ENCODE data around the gene AAR2. TPM values are rescaled to one million over a fixed set of nuclear protein-coding genes. Genes with fewer than 3 reads are reported as not detected.

The AAR2 gene
- total and polyA plus RNA-seq, 7 experiments from 2014 or later: 18.2 to 55.8 (median 24.3) TPM

GRCh38 chr20:36228770-36229169, 7.5 kb upstream of the AAR2 start:
- Mint-ChIP-seq H3K36me3 (no peaks in the 10 kb centered on the region), H3K9me3 (peaks cover 0 to 2% (median 0%) of the 10 kb centered on the region in 11 donors), H3K4me1 (peaks cover 1 to 32% (median 25%) of the 10 kb centered on the region in 7 donors), H3K27me3 (peaks cover 0 to 19% (median 6%) of the 10 kb centered on the region in 5 donors), H3K4me3 (peak overlapping the region in 9 of 10 donors; percentile 5 to 83 (median 48)), H3K27ac (peak overlapping the region in 6 of 9 donors; percentile 37 to 83 (median 66))
- DNase-seq (peak in 1 of 9 donors; percentile 11), ATAC-seq (no peak)
- no peaks in the 10 kb centered on the region for H3K9me3 ChIP-seq (ENCODE audit: control insufficient read depth in 2 of 3, low read length in 3 of 3)
- intact Hi-C loops (cut with micrococcal nuclease): no loop called here
- peaks cover 0 to 4% of the 10 kb centered on the region in 2 donors for H3K4me1 ChIP-seq (ENCODE audit: control insufficient read depth in 2 of 2, insufficient read depth in 2 of 2, low read length in 2 of 2)
- H3K27ac ChIP-seq (ENCODE audit: low read depth, low read length): no peak overlapping the region
- H3K4me3 ChIP-seq (ENCODE audit: low read length): no peak overlapping the region
- POLR2A ChIA-PET: no interaction called here
- H3K36me3 ChIP-seq (ENCODE audit: control insufficient read depth in 2 of 3, insufficient read depth in 3 of 3, low read length in 3 of 3): no peaks in the 10 kb centered on the region
- CTCF ChIA-PET: interaction anchor here (0.6 to 1.6 kb wide), 5 partner anchors 14 to 382 kb away, joined by 3 to 4 read pairs (median 3); no protein-coding TSS in a partner anchor
- H3K27me3 ChIP-seq (ENCODE audit: control insufficient read depth in 2 of 2, insufficient read depth in 2 of 2, low read length in 2 of 2): no peaks in the 10 kb centered on the region

GRCh38 chr20:36230019-36230418, 6.3 kb upstream of the AAR2 start:
- Histone ChIP-seq H3K9me3 (ENCODE audit: control insufficient read depth in 2 of 3, low read length in 3 of 3) (no peaks in the 10 kb centered on the region), H3K36me3 (ENCODE audit: control insufficient read depth in 2 of 3, insufficient read depth in 3 of 3, low read length in 3 of 3) (no peaks in the 10 kb centered on the region), H3K4me3 (ENCODE audit: low read length) (no peak overlapping the region), H3K4me1 (ENCODE audit: control insufficient read depth in 2 of 2, insufficient read depth in 2 of 2, low read length in 2 of 2) (peaks cover 0 to 4% of the 10 kb centered on the region in 2 donors), H3K27ac (ENCODE audit: low read depth, low read length) (no peak overlapping the region), H3K27me3 (ENCODE audit: control insufficient read depth in 2 of 2, insufficient read depth in 2 of 2, low read length in 2 of 2) (no peaks in the 10 kb centered on the region)
- Mint-ChIP-seq H3K4me3 (peak overlapping the region; percentile 33 to 83 (median 58)), H3K36me3 (no peaks in the 10 kb centered on the region), H3K27ac (peak overlapping the region in 6 of 9 donors; percentile 60 to 78 (median 69)), H3K4me1 (peaks cover 1 to 32% (median 25%) of the 10 kb centered on the region in 7 donors), H3K27me3 (peaks cover 0 to 19% (median 6%) of the 10 kb centered on the region in 5 donors), H3K9me3 (peaks cover 0 to 2% (median 0%) of the 10 kb centered on the region in 11 donors)
- ATAC-seq: no peak
- intact Hi-C loops (cut with micrococcal nuclease): no loop called here
- ChIA-PET CTCF (no interaction called here), POLR2A (no interaction called here)
- DNase-seq: no peak

DNA sequence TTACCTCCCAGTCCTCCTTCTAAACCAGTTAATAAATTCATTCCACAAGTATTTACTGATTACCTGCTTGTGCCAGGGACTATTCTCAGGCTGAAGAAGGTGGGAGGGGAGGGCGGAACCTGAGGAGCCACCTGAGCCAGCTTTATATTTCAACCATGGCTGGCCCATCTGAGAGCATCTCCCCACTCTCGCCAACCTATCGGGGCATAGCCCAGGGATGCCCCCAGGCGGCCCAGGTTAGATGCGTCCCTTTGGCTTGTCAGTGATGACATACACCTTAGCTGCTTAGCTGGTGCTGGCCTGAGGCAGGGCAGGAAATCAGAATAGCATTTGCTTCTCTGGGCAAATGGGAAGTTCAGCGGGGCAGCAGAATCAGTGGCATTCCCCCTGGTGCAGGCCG, 4.9 kb upstream of the AAR2 start:
- Mint-ChIP-seq H3K27me3 (peaks cover 0 to 13% (median 0%) of the 10 kb centered on the region in 5 donors), H3K27ac (peak overlapping the region in 1 of 9 donors; percentile 77), H3K36me3 (no peaks in the 10 kb centered on the region), H3K4me3 (no peak overlapping the region), H3K9me3 (no peaks in the 10 kb centered on the region), H3K4me1 (peaks cover 7 to 39% (median 32%) of the 10 kb centered on the region in 7 donors)
- DNase-seq (no peak), ATAC-seq (no peak)
- H3K27me3 ChIP-seq (ENCODE audit: control insufficient read depth in 2 of 2, insufficient read depth in 2 of 2, low read length in 2 of 2): no peaks in the 10 kb centered on the region
- ChIA-PET POLR2A (interaction anchor here (0.6 to 0.7 kb wide), 2 partner anchors 487 to 947 kb away, joined by 4 read pairs; no protein-coding TSS in a partner anchor), CTCF (interaction anchor here (0.9 kb wide), 1 partner anchor 32 kb away, joined by 3 read pairs; no protein-coding TSS in a partner anchor)
- H3K36me3 ChIP-seq (ENCODE audit: control insufficient read depth in 2 of 3, insufficient read depth in 3 of 3, low read length in 3 of 3): no peaks in the 10 kb centered on the region
- H3K9me3 ChIP-seq (ENCODE audit: control insufficient read depth in 2 of 3, low read length in 3 of 3): no peaks in the 10 kb centered on the region
- H3K4me1 ChIP-seq (ENCODE audit: control insufficient read depth in 2 of 2, insufficient read depth in 2 of 2, low read length in 2 of 2): peaks cover 0 to 7% of the 10 kb centered on the region in 2 donors
- no peak overlapping the region for H3K4me3 ChIP-seq (ENCODE audit: low read length)
- intact Hi-C loops (cut with micrococcal nuclease): no loop called here
- H3K27ac ChIP-seq (ENCODE audit: low read depth, low read length): no peak overlapping the region

DNA sequence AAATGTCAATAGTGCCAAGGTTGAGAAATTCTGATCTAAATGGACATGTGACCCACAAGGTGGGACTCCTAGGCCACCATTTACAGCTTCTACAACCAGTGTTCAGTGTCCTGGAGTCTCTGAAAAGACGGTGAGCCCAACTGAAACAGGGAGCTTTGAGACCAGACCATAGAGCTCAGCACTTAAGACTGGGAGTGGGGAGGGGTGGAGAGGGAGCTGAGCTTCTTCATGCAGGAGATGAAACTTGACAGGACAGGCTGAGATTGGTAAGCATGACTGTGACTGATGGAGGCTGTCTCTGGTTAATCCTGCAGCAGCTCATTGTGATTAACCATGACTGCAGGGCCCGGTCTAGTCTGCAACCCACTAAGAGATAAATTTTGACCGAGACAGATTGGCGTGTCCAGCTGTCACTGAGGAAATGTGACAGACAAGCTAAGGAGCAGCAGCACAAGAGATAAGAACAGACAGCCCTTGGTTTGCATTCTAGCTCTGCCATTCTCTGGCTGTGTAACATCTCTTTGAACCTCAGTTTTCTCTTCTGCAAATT, 1.4 kb upstream of the AAR2 start:
- CTCF ChIA-PET: interaction anchor here (0.7 kb wide), 1 partner anchor 944 kb away, joined by 3 read pairs; the partner anchor contains the start of gene RPN2
- intact Hi-C loops (cut with micrococcal nuclease): no loop called here
- Mint-ChIP-seq H3K36me3 (peaks cover 0 to 6% (median 5%) of the 10 kb centered on the region in 5 donors), H3K4me1 (peaks cover 31 to 54% (median 42%) of the 10 kb centered on the region in 7 donors), H3K9me3 (no peaks in the 10 kb centered on the region), H3K4me3 (peak overlapping the region in 4 of 10 donors; percentile 19 to 73 (median 42)), H3K27ac (peak overlapping the region in 2 of 9 donors; percentile 14 to 38), H3K27me3 (peaks cover 0 to 13% (median 0%) of the 10 kb centered on the region in 5 donors)
- Histone ChIP-seq H3K9me3 (ENCODE audit: control insufficient read depth in 2 of 3, low read length in 3 of 3) (no peaks in the 10 kb centered on the region), H3K4me3 (ENCODE audit: low read length) (no peak overlapping the region), H3K4me1 (ENCODE audit: control insufficient read depth in 2 of 2, insufficient read depth in 2 of 2, low read length in 2 of 2) (peaks cover 4 to 26% of the 10 kb centered on the region in 2 donors), H3K36me3 (ENCODE audit: control insufficient read depth in 2 of 3, insufficient read depth in 3 of 3, low read length in 3 of 3) (peaks cover 0 to 6% (median 0%) of the 10 kb centered on the region in 3 experiments), H3K27me3 (ENCODE audit: control insufficient read depth in 2 of 2, insufficient read depth in 2 of 2, low read length in 2 of 2) (no peaks in the 10 kb centered on the region), H3K27ac (ENCODE audit: low read depth, low read length) (no peak overlapping the region)
- POLR2A ChIA-PET: interaction anchor here (0.6 to 1.2 kb wide), 2 partner anchors 15 to 822 kb away, joined by 3 read pairs; no protein-coding TSS in a partner anchor
- no peak for DNase-seq
- ATAC-seq: no peak

- peaks cover 0 to 8% (median 5%) of the 10 kb centered on the region in 5 donors for H3K36me3 Mint-ChIP-seq
- peaks cover 4 to 22% of the 10 kb centered on the region in 2 donors for H3K4me1 ChIP-seq (ENCODE audit: control insufficient read depth in 2 of 2, insufficient read depth in 2 of 2, low read length in 2 of 2)
- peak overlapping the region; percentile 86 to 98 (median 94) for H3K4me3 Mint-ChIP-seq
- H3K4me3 ChIP-seq (ENCODE audit: low read length): peak overlapping the region; percentile 77
- peak; percentile 11 for ATAC-seq
- no peak for DNase-seq
- H3K27me3 Mint-ChIP-seq: peaks cover 0 to 6% (median 0%) of the 10 kb centered on the region in 5 donors
- no peaks in the 10 kb centered on the region for H3K9me3 ChIP-seq (ENCODE audit: control insufficient read depth in 2 of 3, low read length in 3 of 3)
- H3K27me3 ChIP-seq (ENCODE audit: control insufficient read depth in 2 of 2, insufficient read depth in 2 of 2, low read length in 2 of 2): no peaks in the 10 kb centered on the region
- H3K36me3 ChIP-seq (ENCODE audit: control insufficient read depth in 2 of 3, insufficient read depth in 3 of 3, low read length in 3 of 3): peaks cover 0 to 24% (median 0%) of the 10 kb centered on the region in 3 experiments
- peak overlapping the region; percentile 80 for H3K27ac ChIP-seq (ENCODE audit: low read depth, low read length)
- no peaks in the 10 kb centered on the region for H3K9me3 Mint-ChIP-seq
- ChIA-PET POLR2A (interaction anchor here (0.6 to 1.0 kb wide), 5 partner anchors 312 to 825 kb away, joined by 3 to 7 read pairs (median 4); partner anchors contain the start of gene UQCC1), CTCF (interaction anchor here (0.7 to 0.9 kb wide), 3 partner anchors 282 to 824 kb away, joined by 3 read pairs; partner anchors contain the start of gene SCAND1)
- intact Hi-C loops (cut with micrococcal nuclease): loop anchor here (1.0 to 2.0 kb wide), 3 partner anchors 34 to 336 kb away; no protein-coding TSS in a partner anchor
- peak overlapping the region; percentile 91 to 98 (median 94) for H3K27ac Mint-ChIP-seq
- peaks cover 26 to 61% (median 40%) of the 10 kb centered on the region in 7 donors for H3K4me1 Mint-ChIP-seq
Observed at GRCh38 chr20:36236786-36237121, 476 bp downstream of the AAR2 start.

- no peaks in the 10 kb centered on the region for H3K27me3 ChIP-seq (ENCODE audit: control insufficient read depth in 2 of 2, insufficient read depth in 2 of 2, low read length in 2 of 2)
- peak overlapping the region; percentile 80 for H3K27ac ChIP-seq (ENCODE audit: low read depth, low read length)
- DNase-seq: no peak
- intact Hi-C loops (cut with micrococcal nuclease): loop anchor here in 1 of 2 donors (2.0 kb wide), 1 partner anchor 187 kb away; no protein-coding TSS in a partner anchor
- Mint-ChIP-seq H3K27me3 (peaks cover 0 to 3% (median 0%) of the 10 kb centered on the region in 5 donors), H3K4me3 (peak overlapping the region; percentile 86 to 98 (median 94)), H3K36me3 (peaks cover 0 to 8% (median 5%) of the 10 kb centered on the region in 5 donors), H3K4me1 (peaks cover 26 to 61% (median 40%) of the 10 kb centered on the region in 7 donors), H3K27ac (peak overlapping the region; percentile 0 to 98 (median 94)), H3K9me3 (no peaks in the 10 kb centered on the region)
- H3K4me3 ChIP-seq (ENCODE audit: low read length): peak overlapping the region; percentile 77
- ChIA-PET CTCF (interaction anchor here (0.6 kb wide), 2 partner anchors 22 to 497 kb away, joined by 3 read pairs; no protein-coding TSS in a partner anchor), POLR2A (interaction anchor here (0.9 to 1.0 kb wide), 3 partner anchors 284 to 370 kb away, joined by 3 to 4 read pairs (median 3); no protein-coding TSS in a partner anchor)
- no peak for ATAC-seq
- peaks cover 4 to 22% of the 10 kb centered on the region in 2 donors for H3K4me1 ChIP-seq (ENCODE audit: control insufficient read depth in 2 of 2, insufficient read depth in 2 of 2, low read length in 2 of 2)
- no peaks in the 10 kb centered on the region for H3K9me3 ChIP-seq (ENCODE audit: control insufficient read depth in 2 of 3, low read length in 3 of 3)
- H3K36me3 ChIP-seq (ENCODE audit: control insufficient read depth in 2 of 3, insufficient read depth in 3 of 3, low read length in 3 of 3): peaks cover 0 to 24% (median 0%) of the 10 kb centered on the region in 3 experiments
Observed at GRCh38 chr20:36237477-36237876, 1.2 kb downstream of the AAR2 start.

Data from naive thymus-derived CD4-positive, alpha-beta T cell (primary cell).